ENCODE results near the gene CACNB4. TPM values are rescaled to one million over a fixed set of nuclear protein-coding genes. Genes with fewer than 3 reads are reported as not detected.
"Not testable (repeated sequence)": the region's sequence is repeated elsewhere in the genome, so short reads cannot be mapped to it uniquely, and the experiment has no call there.

The CACNB4 gene
- 42.4 TPM for total RNA-seq

GRCh38 chr2:152098496-152099366 lies at the start of gene CACNB4:
Gene CACNB4 (minus strand): TSS chr2:152099044.
- no peak for FAIRE-seq
- peak; percentile 34 to 56 for DNase-seq (ENCODE audit: low spot score in 2 of 2)

GRCh38 chr2:152134488-152135280 lies 35.8 kb upstream of the CACNB4 start:
- DNase-seq (ENCODE audit: low spot score in 2 of 2) (no peak), FAIRE-seq (no peak)

- no peak for DNase-seq (ENCODE audit: low spot score in 2 of 2)
- FAIRE-seq = no peak
These were observed 33.5 kb upstream of the CACNB4 start for GRCh38 chr2:152132306-152132705.

GRCh38 chr2:152127628-152128027 lies 28.8 kb upstream of the CACNB4 start:
- no peak for DNase-seq (ENCODE audit: low spot score in 2 of 2)
- no peak for FAIRE-seq

- no peak for FAIRE-seq
These were observed 27.8 kb upstream of the CACNB4 start for GRCh38 chr2:152126664-152127063.

GRCh38 chr2:152122161-152122560 lies 23.3 kb upstream of the CACNB4 start:
- DNase-seq (ENCODE audit: low spot score in 2 of 2) (no peak), FAIRE-seq (no peak)

More at GRCh38 chr2:152126664-152127063, 27.8 kb upstream of the CACNB4 start:
- no peak for DNase-seq (ENCODE audit: low spot score in 2 of 2)

- FAIRE-seq = no peak
- no peak for DNase-seq (ENCODE audit: low spot score in 2 of 2)
These were observed 21.6 kb upstream of the CACNB4 start for GRCh38 chr2:152120430-152120829.

- no peak for FAIRE-seq
These were observed 17.1 kb upstream of the CACNB4 start for GRCh38 chr2:152115952-152116351.

GRCh38 chr2:152114366-152114765 lies 15.5 kb upstream of the CACNB4 start:
- DNase-seq (ENCODE audit: low spot score in 2 of 2) (no peak), FAIRE-seq (no peak)

More at GRCh38 chr2:152115952-152116351, 17.1 kb upstream of the CACNB4 start:
- no peak for DNase-seq (ENCODE audit: low spot score in 2 of 2)

- FAIRE-seq = not testable (repeated sequence)
These were observed 8.3 kb upstream of the CACNB4 start for GRCh38 chr2:152107140-152107539.

GRCh38 chr2:152106464-152106863 lies 7.6 kb upstream of the CACNB4 start:
- no peak for DNase-seq (ENCODE audit: low spot score in 2 of 2)

More at GRCh38 chr2:152107140-152107539, 8.3 kb upstream of the CACNB4 start:
- DNase-seq (ENCODE audit: low spot score in 2 of 2) = not testable (repeated sequence)

GRCh38 chr2:152103271-152103670 lies 4.4 kb upstream of the CACNB4 start:
- no peak for DNase-seq (ENCODE audit: low spot score in 2 of 2)
- FAIRE-seq = no peak

More at GRCh38 chr2:152106464-152106863, 7.6 kb upstream of the CACNB4 start:
- FAIRE-seq = no peak

- DNase-seq (ENCODE audit: low spot score in 2 of 2) (no peak), FAIRE-seq (no peak)
These were observed 2.1 kb upstream of the CACNB4 start for GRCh38 chr2:152100961-152101360.

- no peak for FAIRE-seq
- DNase-seq (ENCODE audit: low spot score in 2 of 2) = peak in 1 of 2 donors; percentile 19
These were observed 665 bp upstream of the CACNB4 start for GRCh38 chr2:152099367-152100050.

GRCh38 chr2:152097801-152098495 lies 896 bp downstream of the CACNB4 start:
- DNase-seq (ENCODE audit: low spot score in 2 of 2) = peak; percentile 26 to 31
- FAIRE-seq = no peak

- no peak for FAIRE-seq
These were observed 1.5 kb downstream of the CACNB4 start for GRCh38 chr2:152097290-152097800.

GRCh38 chr2:152095146-152095545 lies 3.7 kb downstream of the CACNB4 start:
- no peak for DNase-seq (ENCODE audit: low spot score in 2 of 2)
- no peak for FAIRE-seq

More at GRCh38 chr2:152097290-152097800, 1.5 kb downstream of the CACNB4 start:
- peak in 1 of 2 donors; percentile 26 for DNase-seq (ENCODE audit: low spot score in 2 of 2)

- no peak for FAIRE-seq
- no peak for DNase-seq (ENCODE audit: low spot score in 2 of 2)
These were observed 4.8 kb downstream of the CACNB4 start for GRCh38 chr2:152094014-152094413.

- FAIRE-seq (no peak), DNase-seq (ENCODE audit: low spot score in 2 of 2) (no peak)
These were observed 5.4 kb downstream of the CACNB4 start for GRCh38 chr2:152093464-152093863.

- DNase-seq (ENCODE audit: low spot score in 2 of 2) (no peak), FAIRE-seq (no peak)
These were observed 6.7 kb downstream of the CACNB4 start for GRCh38 chr2:152092095-152092494.

All from frontal cortex (tissue), 4 donors.